Thyroid gland (tissue), 4 donors: ENCODE results near the gene GPC5. TPM values are rescaled to one million over a fixed set of nuclear protein-coding genes. Genes with fewer than 3 reads are reported as not detected.

Experiments
- DNase-seq, 2 donors: peaks; one replicate each; pipeline ENCODE4 v3.0.0-alpha.2; 2019
- H3K27ac ChIP-seq, 3 donors: fragments of 200-600 bp; sonication (generic); 1 replicate in 2 of 3; 2 replicates in 1 of 3; pipeline ENCODE4 v1.5.1; 2016 to 2019; ENCODE audit warnings: mild to moderate bottlenecking in 1 of 3, moderate library complexity in 1 of 3
- H3K27me3 ChIP-seq: fragments of 200-600 bp; sonication (generic); one replicate; pipeline ENCODE4 v1.5.1; 2019
- H3K36me3 ChIP-seq, 2 donors: fragments of 200-600 bp; sonication (generic); one replicate each; pipeline ENCODE4 v1.5.1; 2016 to 2019
- H3K4me1 ChIP-seq, 2 donors: fragments of 200-600 bp; sonication (generic); one replicate each; pipeline ENCODE4 v1.5.1; 2017 to 2019
- H3K4me3 ChIP-seq, 3 donors: fragments of 200-600 bp; sonication (generic); replicated peaks in 1 of 3; 1 replicate in 2 of 3; 2 replicates in 1 of 3; pipeline ENCODE4 v1.5.1; 2016; ENCODE audit warnings: mild to moderate bottlenecking in 1 of 3
- H3K9me3 ChIP-seq: fragments of 200-600 bp; sonication (generic); one replicate; pipeline ENCODE4 v1.5.1; 2017
- POLR2A ChIP-seq, 2 donors: fragments of 450-650 bp; IDR thresholded peaks; one replicate each; pipeline ENCODE4 v1.6.1; 2017; ENCODE audit warnings: antibody characterized with exemption in 2 of 2, mild to moderate bottlenecking in 2 of 2, moderate library complexity in 1 of 2
- WGBS, 2 donors: methylation state at CpG; one replicate each; pipeline ENCODE4 v1.1.5; 2017; 5-methylcytosine and 5-hydroxymethylcytosine counted together
- intact Hi-C: fragments of 100-400 bp; cut with DNase I; formaldehyde crosslinking; loops from one replicate; pipeline ENCODE4 v1.15.1; 2023
- total RNA-seq, 4 donors: library from RNA; depleted of rRNA; stranded (reverse); fragments of >200 nt; gene quantifications; one replicate each; pipeline ENCODE4 v1.2.3, GENCODE V29; 2016
- TF ChIP-seq, protein P1 (sequence below), 6 experiments: fragments of 200-600 bp in 3 of 6; fragments of 450-650 bp in 3 of 6; sonication (generic) in 3 of 6; IDR thresholded peaks; one replicate each; pipeline ENCODE4 v1.5.1; 2016 to 2019; ENCODE audit warnings: antibody characterized with exemption in 6 of 6, mild to moderate bottlenecking in 2 of 6, inconsistent platforms in 1 of 6, moderate library complexity in 1 of 6

The GPC5 gene
- total RNA-seq, 4 donors from 2014 or later, result 0.67 to 2.3 (median 1.3) TPM

DNA sequence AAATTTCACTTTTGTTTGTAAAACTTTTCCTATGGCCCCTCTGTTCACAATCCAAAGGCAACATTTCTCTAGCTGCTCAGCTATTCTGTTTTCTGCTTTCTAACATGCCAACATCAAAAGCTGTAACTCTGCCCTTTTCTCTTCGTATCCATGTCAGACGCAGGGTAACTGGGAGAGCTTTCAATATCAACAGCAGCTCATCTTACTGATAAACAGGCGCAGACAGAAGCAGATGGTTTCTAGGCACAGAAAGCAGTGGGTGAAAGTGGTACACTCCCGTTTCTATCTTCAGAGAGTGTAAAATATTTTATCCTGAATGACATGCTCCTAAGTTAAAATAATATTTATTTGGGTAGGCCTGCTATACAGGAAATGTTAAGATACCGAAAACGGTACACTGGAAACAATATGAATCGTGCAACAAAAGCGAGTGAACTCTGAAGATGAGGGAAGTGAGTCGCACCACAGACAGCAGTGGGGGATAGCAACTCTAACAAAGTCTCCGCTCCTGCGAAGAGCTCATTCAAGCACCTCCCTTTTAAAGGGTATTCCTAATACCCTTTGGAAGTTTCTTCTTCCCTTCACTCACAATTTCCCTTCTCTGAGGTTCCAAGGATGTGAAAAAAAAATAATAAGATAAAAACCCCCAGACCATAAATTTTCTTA lies 798.3 kb downstream of the GPC5 start:
- no peaks in the 10 kb centered on the region for H3K9me3 ChIP-seq
- intact Hi-C loops, result no loop called here
- 64 to 73% methylated on average over 11 of the region's 11 CpGs for WGBS, 2 donors
- H3K27ac ChIP-seq, result no peak overlapping the region
- H3K4me1 ChIP-seq, result no peaks in the 10 kb centered on the region
- H3K4me3 ChIP-seq, result no peak overlapping the region
- H3K36me3 ChIP-seq, result no peaks in the 10 kb centered on the region
- no peak for DNase-seq
- TF ChIP-seq POLR2A (IDR thresholded peaks at IDR 0.05), result no peak
- TF ChIP-seq, protein P1, sequence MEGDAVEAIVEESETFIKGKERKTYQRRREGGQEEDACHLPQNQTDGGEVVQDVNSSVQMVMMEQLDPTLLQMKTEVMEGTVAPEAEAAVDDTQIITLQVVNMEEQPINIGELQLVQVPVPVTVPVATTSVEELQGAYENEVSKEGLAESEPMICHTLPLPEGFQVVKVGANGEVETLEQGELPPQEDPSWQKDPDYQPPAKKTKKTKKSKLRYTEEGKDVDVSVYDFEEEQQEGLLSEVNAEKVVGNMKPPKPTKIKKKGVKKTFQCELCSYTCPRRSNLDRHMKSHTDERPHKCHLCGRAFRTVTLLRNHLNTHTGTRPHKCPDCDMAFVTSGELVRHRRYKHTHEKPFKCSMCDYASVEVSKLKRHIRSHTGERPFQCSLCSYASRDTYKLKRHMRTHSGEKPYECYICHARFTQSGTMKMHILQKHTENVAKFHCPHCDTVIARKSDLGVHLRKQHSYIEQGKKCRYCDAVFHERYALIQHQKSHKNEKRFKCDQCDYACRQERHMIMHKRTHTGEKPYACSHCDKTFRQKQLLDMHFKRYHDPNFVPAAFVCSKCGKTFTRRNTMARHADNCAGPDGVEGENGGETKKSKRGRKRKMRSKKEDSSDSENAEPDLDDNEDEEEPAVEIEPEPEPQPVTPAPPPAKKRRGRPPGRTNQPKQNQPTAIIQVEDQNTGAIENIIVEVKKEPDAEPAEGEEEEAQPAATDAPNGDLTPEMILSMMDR (IDR thresholded peaks at IDR 0.05), result no peak
- no peaks in the 10 kb centered on the region for H3K27me3 ChIP-seq

DNA sequence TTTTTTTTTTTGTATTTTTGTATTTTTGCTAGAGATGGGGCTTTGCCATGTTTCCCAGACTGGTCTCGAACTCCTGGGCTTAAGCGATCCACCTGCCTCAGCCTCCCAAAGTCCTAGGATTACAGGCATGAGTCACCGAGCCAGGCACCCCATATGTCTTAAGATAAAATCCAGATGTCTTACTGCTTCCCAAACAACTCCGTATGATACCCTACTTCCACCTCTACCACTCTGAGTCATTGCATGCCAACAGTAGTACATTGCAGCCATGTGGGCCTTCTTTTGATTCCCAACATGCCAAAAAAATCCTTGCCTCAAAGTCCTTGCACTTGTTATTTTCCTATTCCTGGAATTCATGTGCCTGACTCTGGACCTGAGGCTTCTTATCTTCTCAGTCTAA lies 799.2 kb downstream of the GPC5 start:
- intact Hi-C loops, result no loop called here
- no peak overlapping the region for H3K4me3 ChIP-seq
- H3K27me3 ChIP-seq, result no peaks in the 10 kb centered on the region
- no peaks in the 10 kb centered on the region for H3K4me1 ChIP-seq
- no peaks in the 10 kb centered on the region for H3K36me3 ChIP-seq
- 92 to 96% methylated on average over 4 of the region's 4 CpGs for WGBS, 2 donors
- no peak for TF ChIP-seq POLR2A (IDR thresholded peaks at IDR 0.05)
- TF ChIP-seq, protein P1 (IDR thresholded peaks at IDR 0.05), result no peak
- no peak overlapping the region for H3K27ac ChIP-seq
- DNase-seq, result no peak
- H3K9me3 ChIP-seq, result no peaks in the 10 kb centered on the region

DNA sequence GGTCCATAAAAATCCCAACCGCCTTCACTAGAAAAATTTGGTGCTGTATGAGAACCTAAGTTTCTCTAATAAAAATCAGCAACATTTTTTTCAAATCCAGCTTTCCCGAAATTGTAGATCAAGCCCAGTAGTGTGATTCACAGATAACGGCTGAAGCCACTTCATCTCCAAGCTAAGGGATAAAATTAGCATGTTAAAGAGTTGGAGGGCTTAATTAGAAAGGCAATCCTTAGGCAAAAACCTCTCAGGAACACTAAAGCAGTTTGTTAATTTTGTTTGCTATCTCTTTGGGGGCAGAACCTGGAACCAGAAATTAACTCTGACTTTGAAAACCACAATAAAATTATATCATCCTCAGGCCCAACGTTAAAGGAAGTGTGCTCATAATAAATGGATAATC lies 820.2 kb downstream of the GPC5 start:
- H3K4me1 ChIP-seq, result peaks cover 0 to 4% of the 10 kb centered on the region in 2 donors
- 71 to 77% methylated on average over 4 of the region's 4 CpGs for WGBS, 2 donors
- no peak for DNase-seq
- no peak overlapping the region for H3K27ac ChIP-seq
- intact Hi-C loops, result no loop called here
- no peak overlapping the region for H3K4me3 ChIP-seq
- H3K36me3 ChIP-seq, result no peaks in the 10 kb centered on the region
- no peaks in the 10 kb centered on the region for H3K9me3 ChIP-seq
- TF ChIP-seq, protein P1 (IDR thresholded peaks at IDR 0.05), result no peak
- TF ChIP-seq POLR2A (IDR thresholded peaks at IDR 0.05), result no peak
- no peaks in the 10 kb centered on the region for H3K27me3 ChIP-seq

DNA sequence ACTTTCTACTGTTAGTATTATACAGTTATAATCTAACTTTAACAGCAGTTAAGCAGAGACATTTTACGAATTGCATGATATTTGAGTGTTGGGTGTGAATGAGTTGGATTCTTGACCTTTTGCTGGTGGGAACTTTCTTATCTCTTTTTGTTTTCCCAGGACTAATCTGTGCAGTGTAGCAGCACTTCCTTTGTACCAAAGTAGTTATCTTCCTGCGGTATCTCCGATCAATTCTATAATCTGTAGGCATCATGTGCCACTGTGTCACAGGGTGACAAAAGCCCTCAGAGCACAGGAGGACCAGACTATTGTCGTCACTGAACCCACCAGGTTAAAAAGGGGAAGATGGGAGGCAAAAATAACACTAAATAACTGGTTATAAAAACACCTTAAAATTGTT lies 823.5 kb downstream of the GPC5 start:
- TF ChIP-seq, protein P1 (IDR thresholded peaks at IDR 0.05), result no peak
- TF ChIP-seq POLR2A (IDR thresholded peaks at IDR 0.05), result no peak
- H3K9me3 ChIP-seq, result no peaks in the 10 kb centered on the region
- H3K4me1 ChIP-seq, result peaks cover 0 to 4% of the 10 kb centered on the region in 2 donors
- DNase-seq, result no peak
- 36 to 44% methylated on average over 4 of the region's 4 CpGs for WGBS, 2 donors
- H3K27me3 ChIP-seq, result no peaks in the 10 kb centered on the region
- intact Hi-C loops, result no loop called here
- no peaks in the 10 kb centered on the region for H3K36me3 ChIP-seq
- H3K27ac ChIP-seq, result no peak overlapping the region
- no peak overlapping the region for H3K4me3 ChIP-seq

DNA sequence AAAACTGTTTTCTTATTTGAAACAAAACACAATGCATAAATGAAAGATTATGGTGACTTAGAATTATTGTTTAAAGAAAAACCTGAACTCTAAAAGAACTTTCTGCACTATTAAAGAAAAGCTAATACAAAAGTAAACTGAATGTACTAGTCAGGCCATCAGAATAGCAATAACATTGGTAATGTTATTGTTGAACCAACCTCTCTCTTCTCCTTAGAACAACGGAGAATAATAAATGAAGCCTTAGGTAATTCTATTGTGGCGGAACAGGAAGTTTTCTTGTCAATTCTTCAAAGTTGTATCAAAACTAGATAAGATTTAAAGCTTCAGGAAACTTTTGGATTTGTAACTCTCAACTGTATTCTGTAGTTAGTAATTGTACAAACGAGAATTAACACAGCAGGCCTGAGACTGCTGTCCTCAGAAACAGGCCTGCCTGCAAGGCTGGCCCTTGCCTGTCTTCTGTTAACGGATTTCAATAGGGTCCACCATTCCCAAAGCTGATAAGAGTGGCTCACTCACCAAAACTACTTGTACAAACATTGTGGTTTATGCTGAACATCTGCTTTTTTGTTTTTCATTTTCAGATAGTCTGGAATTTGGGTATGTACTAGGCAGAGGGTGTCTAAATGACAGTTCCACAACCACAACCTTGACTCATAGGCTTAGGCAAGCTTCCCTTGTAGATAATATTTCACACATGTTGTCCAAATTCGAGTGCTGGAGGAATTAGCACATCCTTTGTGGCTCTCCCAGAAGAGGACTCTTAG lies 825.8 kb downstream of the GPC5 start:
- Histone ChIP-seq H3K9me3 (no peaks in the 10 kb centered on the region), H3K36me3 (no peaks in the 10 kb centered on the region), H3K4me1 (peaks cover 0 to 4% of the 10 kb centered on the region in 2 donors), H3K27ac (no peak overlapping the region), H3K4me3 (no peak overlapping the region), H3K27me3 (no peaks in the 10 kb centered on the region)
- intact Hi-C loops, result no loop called here
- WGBS, 2 donors, result 55 to 60% methylated on average over 5 of the region's 5 CpGs
- TF ChIP-seq POLR2A (IDR thresholded peaks at IDR 0.05), result no peak
- TF ChIP-seq, protein P1 (IDR thresholded peaks at IDR 0.05), result no peak
- DNase-seq, result no peak
